DMS79 (cell line): ENCODE measurements around the gene FARP2.

ENCODE experiments used
- DNase-seq: peaks from one replicate; lab custom pipeline; 2025; lab: John Stamatoyannopoulos, UW

FARP2 gene

GRCh38 chr2:241490825-241491506 is 134.9 kb downstream of the FARP2 start:
- no peak for DNase-seq

- DNase-seq, result no peak
These were observed 135.6 kb downstream of the FARP2 start for GRCh38 chr2:241491549-241492173.

- no peak for DNase-seq
These were observed 136.1 kb downstream of the FARP2 start for GRCh38 chr2:241492174-241492565.

- no peak for DNase-seq
These were observed 137.0 kb downstream of the FARP2 start for GRCh38 chr2:241493092-241493491.

- no peak for DNase-seq
These were observed 138.3 kb downstream of the FARP2 start for GRCh38 chr2:241494311-241494908.

GRCh38 chr2:241495172-241496002 is 139.3 kb downstream of the FARP2 start:
- DNase-seq, result no peak

- DNase-seq, result no peak
These were observed 140.1 kb downstream of the FARP2 start for GRCh38 chr2:241496003-241496707.

GRCh38 chr2:241496904-241497877 is 141.1 kb downstream of the FARP2 start:
- DNase-seq, result no peak

- no peak for DNase-seq
These were observed 142.3 kb downstream of the FARP2 start for GRCh38 chr2:241498115-241499070.

GRCh38 chr2:241499146-241499965 is 143.3 kb downstream of the FARP2 start:
- DNase-seq, result peak; percentile 48

- DNase-seq, result no peak
These were observed 143.9 kb downstream of the FARP2 start for GRCh38 chr2:241500016-241500415.

- DNase-seq, result no peak
These were observed 144.4 kb downstream of the FARP2 start for GRCh38 chr2:241500431-241500975.

- no peak for DNase-seq
These were observed 145.0 kb downstream of the FARP2 start for GRCh38 chr2:241501099-241501541.

GRCh38 chr2:241501551-241501950 is 145.5 kb downstream of the FARP2 start:
- DNase-seq, result no peak

- DNase-seq, result no peak
These were observed 146.2 kb downstream of the FARP2 start for GRCh38 chr2:241502281-241502680.

- DNase-seq, result no peak
These were observed 147.8 kb downstream of the FARP2 start for GRCh38 chr2:241503776-241504392.

GRCh38 chr2:241505086-241505780 is 149.1 kb downstream of the FARP2 start:
- DNase-seq, result no peak
